AG04449 (cell line): Measurements from ENCODE around the gene PSMD9.
A peak's percentile ranks its signal among the peaks of the same experiment; 100 is the strongest.

Experiments
- CTCF ChIA-PET: fragments of 350-600 bp; formaldehyde crosslinking; extraction: SDS; loops from one replicate; lab custom pipeline; 2021; ENCODE audit warnings: antibody characterized with exemption; lab: Yijun Ruan, JAX
- POLR2A ChIA-PET: fragments of 400-600, 350-600 bp; formaldehyde crosslinking; extraction: SDS; loops from one replicate; lab custom pipeline; 2020; ENCODE audit warnings: antibody characterized with exemption, inconsistent platforms; lab: Yijun Ruan, JAX
- DNase-seq: peaks from one replicate; pipeline ENCODE4 v3.0.0-alpha.2; 2010; ENCODE audit warnings: low read depth, low spot score
- H3K4me3 ChIP-seq: 2 replicates; pipeline ENCODE4 v1.5.1; 2011; ENCODE audit warnings: low read depth, mild to moderate bottlenecking, control low read depth, low read length
- CTCF ChIP-seq: IDR thresholded peaks from one replicate; pipeline ENCODE4 v1.5.1; 2011; ENCODE audit warnings: mild to moderate bottlenecking, moderate library complexity, low read length, control low read depth, inconsistent platforms; ENCODE audit not compliant: insufficient read depth; ENCODE audit errors: missing control alignments

The PSMD9 gene, protein sequence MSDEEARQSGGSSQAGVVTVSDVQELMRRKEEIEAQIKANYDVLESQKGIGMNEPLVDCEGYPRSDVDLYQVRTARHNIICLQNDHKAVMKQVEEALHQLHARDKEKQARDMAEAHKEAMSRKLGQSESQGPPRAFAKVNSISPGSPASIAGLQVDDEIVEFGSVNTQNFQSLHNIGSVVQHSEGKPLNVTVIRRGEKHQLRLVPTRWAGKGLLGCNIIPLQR

DNA sequence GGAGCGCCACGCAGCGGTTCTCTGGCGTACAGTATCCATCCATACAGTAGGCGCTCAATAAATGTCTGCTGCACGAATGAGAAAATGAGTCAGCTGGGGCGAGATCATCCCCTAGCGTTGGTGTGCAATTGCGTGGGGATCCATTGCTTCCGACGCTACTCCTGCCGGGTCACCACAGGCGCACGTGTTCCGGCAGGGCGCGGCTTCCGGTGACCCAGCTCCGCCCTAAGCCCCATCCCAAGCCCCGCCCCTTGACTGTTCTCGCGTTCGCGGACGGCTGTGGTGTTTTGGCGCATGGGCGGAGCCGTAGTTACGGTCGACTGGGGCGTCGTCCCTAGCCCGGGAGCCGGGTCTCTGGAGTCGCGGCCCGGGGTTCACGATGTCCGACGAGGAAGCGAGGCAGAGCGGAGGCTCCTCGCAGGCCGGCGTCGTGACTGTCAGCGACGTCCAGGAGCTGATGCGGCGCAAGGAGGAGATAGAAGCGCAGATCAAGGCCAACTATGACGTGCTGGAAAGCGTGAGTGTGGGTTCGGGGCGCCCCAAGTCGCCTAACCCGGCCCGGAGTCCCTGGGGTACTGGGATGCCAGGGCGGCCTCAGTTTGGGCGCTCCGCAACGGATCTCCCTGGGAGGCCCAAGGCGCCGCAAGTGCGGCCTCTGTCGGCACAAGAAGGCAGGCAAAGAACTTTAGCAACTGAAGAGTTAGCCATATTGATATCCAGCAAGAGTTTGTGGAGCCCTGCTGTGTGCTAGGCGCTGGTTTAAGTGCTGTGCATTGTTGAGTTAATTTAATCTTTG is at the start of gene PSMD9:
TSS of gene PSMD9 (plus strand) at position 313 of the 796 bp plus-strand sequence. CDS start at position 380, 67 bp downstream.
- CTCF ChIA-PET: interaction anchor here (0.6 to 11.5 kb wide), 35 partner anchors 9 to 198 kb away, joined by 3 to 230 read pairs (median 4); partner anchors contain the start of genes CFAP251 and RHOF
- DNase-seq: peak; percentile 79
- peak; percentile 80 for TF ChIP-seq CTCF
- POLR2A ChIA-PET: interaction anchor here (0.6 to 2.7 kb wide), 11 partner anchors 16 to 202 kb away, joined by 3 to 12 read pairs (median 4); partner anchors contain the start of gene RHOF
- peak within 1 kb of the TSS; percentile 99 for H3K4me3 ChIP-seq

DNA sequence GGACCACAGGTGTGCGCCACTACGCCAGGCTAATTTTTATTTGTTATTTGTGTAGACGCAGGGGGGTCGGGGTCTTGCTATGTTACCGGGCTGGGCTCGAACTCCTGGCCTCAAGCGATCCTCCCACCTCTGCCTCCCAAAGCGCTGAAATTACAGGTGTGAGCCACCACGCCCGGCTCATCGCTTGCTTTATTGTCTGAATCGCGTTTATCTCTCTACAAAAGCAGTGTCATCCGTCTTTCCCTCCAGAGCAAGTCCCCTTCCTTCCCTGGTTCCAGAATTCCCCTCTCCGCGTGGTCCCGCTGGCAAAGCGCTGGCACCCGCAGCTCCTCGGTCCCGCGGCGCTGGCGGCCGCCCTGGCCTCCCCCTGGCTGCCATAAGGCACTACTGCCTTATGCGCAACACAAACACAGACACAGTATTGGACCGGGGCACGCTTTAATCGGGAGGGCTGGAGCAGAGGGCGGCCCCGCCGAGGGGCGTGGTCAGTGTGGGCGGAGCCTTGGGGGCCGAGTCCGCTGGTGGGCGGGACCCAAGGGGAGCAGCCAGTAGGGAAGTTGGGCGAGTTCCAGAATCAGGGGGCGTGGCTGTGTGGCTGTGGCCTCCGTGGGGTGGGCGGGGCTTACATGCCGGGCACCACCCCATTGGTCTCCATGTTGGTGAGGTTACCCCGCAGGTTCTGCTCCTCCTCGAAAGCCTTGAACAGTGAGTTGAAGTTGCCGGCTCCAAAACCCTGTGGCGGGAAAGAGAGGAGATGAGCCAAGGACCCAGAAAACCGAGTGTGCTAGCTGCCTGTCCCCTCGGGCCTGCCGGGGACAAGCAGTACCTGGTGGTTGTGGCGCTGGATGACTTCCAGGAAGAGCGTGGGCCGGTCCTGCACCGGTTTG is 49.2 kb upstream of the PSMD9 start:
- POLR2A ChIA-PET: interaction anchor here (0.8 to 1.2 kb wide), 2 partner anchors 49 to 212 kb away, joined by 3 read pairs; partner anchors contain the start of gene PSMD9
- DNase-seq: peak; percentile 65
- peak overlapping the region; percentile 73 for H3K4me3 ChIP-seq
- peak; percentile 54 for TF ChIP-seq CTCF
- CTCF ChIA-PET: interaction anchor here (0.7 to 6.7 kb wide), 9 partner anchors 13 to 63 kb away, joined by 3 to 67 read pairs (median 16); partner anchors contain the start of genes PSMD9 and RHOF

GRCh38 chr12:121839993-121840761 is 48.4 kb upstream of the PSMD9 start:
- TF ChIP-seq CTCF: no peak
- POLR2A ChIA-PET: no interaction called here
- CTCF ChIA-PET: interaction anchor here (2.0 to 6.7 kb wide), 4 partner anchors 21 to 45 kb away, joined by 5 to 67 read pairs (median 26); partner anchors contain the start of gene RHOF
- DNase-seq: no peak
- H3K4me3 ChIP-seq: peak overlapping the region; percentile 73

DNA sequence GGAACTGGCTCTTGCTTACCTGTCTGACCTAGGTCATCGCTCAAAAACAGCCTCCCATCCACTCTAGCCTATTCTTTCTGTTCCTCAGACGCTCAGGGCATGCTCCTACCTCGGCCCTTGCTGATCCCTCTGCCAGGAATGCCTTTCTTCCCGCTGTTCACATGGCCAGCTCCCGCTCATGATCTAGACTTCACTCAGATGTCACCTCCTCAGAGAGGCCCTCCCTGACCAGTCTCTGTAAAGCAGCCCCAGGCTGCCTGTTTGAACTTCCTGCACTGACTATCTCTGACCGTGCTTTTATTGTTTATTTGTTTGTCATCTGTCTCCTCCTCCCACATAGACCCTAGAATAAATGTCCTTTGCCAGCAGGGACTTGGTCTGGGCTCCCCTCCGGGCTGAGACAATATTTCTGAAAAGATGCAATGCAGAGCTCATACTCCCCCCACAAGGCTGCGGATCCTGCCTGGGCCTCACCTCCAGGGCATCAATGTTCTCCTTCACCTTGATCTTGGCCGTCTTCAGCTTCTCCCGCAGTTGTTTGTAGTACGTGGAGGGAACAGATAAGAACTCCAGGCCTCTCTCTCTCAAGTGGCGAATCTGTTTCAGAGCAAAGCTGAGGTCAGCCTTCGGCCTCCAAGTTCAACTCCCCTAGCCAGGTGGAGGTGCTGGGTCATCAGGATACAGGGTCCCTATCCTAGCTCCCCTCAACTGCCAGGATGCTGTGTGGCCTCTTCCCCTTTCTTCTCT is 45.2 kb upstream of the PSMD9 start:
- POLR2A ChIA-PET: no interaction called here
- no peak for DNase-seq
- TF ChIP-seq CTCF: no peak
- no peak overlapping the region for H3K4me3 ChIP-seq
- CTCF ChIA-PET: interaction anchor here (0.6 to 3.0 kb wide), 6 partner anchors 10 to 220 kb away, joined by 3 to 18 read pairs (median 4); partner anchors contain the start of gene RHOF

DNA sequence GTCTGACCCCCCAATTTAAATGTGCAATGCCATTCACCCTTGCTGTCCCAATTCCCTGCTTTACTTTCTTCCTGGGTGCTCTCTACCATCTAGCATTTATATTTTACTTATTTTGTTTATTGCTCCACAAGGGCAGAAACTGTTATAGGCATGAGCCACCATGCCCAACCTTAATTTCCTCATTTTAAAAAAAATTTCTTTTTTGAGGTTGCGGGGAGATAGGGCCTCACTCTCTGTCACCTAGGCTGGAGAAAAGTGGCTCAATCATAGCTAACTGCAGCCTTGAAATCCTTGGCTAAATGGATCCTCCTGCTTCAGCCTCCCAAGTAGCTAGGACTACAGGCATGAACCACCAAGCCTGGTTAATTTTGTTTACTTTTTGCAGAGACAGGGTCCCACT is 42.9 kb upstream of the PSMD9 start:
- no peak for DNase-seq
- no peak for TF ChIP-seq CTCF
- ChIA-PET POLR2A (interaction anchor here (0.5 kb wide), 1 partner anchor 403 kb away, joined by 3 read pairs; no protein-coding TSS in a partner anchor), CTCF (no interaction called here)
- H3K4me3 ChIP-seq: no peak overlapping the region
